DOHH2 (cell line): ENCODE data around the gene OTUD5.
A peak's percentile ranks its signal among the peaks of the same experiment; 100 is the strongest.

ENCODE experiments used
- H3F3A ChIP-seq: fragments of 200-600 bp; sonication (generic), shearing (Covaris generic); 2 replicates; pipeline ENCODE4 v1.6.0; 2016; ENCODE audit warnings: antibody characterized with exemption, mild to moderate bottlenecking; ENCODE audit not compliant: control insufficient read depth, insufficient read depth
- H3K27ac ChIP-seq: fragments of 200-600 bp; sonication (generic); 2 replicates; pipeline ENCODE4 v1.5.1; 2014; ENCODE audit warnings: low read depth, mild to moderate bottlenecking, low read length, moderate library complexity
- H3K27me3 ChIP-seq: fragments of 200-600 bp; sonication (generic); 2 replicates; pipeline ENCODE4 v1.6.1; 2014; ENCODE audit warnings: mild to moderate bottlenecking, low read length, mixed read lengths; ENCODE audit not compliant: control insufficient read depth
- H3K36me3 ChIP-seq: fragments of 200-600 bp; sonication (generic); 2 replicates; pipeline ENCODE4 v1.6.1; 2014; ENCODE audit warnings: mild to moderate bottlenecking, low read length, moderate library complexity, mixed read lengths; ENCODE audit not compliant: control insufficient read depth
- H3K4me1 ChIP-seq: fragments of 200-600 bp; sonication (generic); 2 replicates; pipeline ENCODE4 v1.6.1; 2014; ENCODE audit warnings: mild to moderate bottlenecking, low read length, mixed read lengths; ENCODE audit not compliant: control insufficient read depth
- H3K4me2 ChIP-seq: fragments of 200-600 bp; sonication (generic); 2 replicates; pipeline ENCODE4 v1.6.0; 2014; ENCODE audit warnings: mild to moderate bottlenecking, low read length, moderate library complexity
- H3K4me3 ChIP-seq: fragments of 200-600 bp; sonication (generic); 2 replicates; pipeline ENCODE4 v1.5.1; 2014; ENCODE audit warnings: mild to moderate bottlenecking, low read length, mixed read lengths
- H3K79me2 ChIP-seq: fragments of 200-600 bp; sonication (generic); 2 replicates; pipeline ENCODE4 v1.6.1; 2014; ENCODE audit warnings: mild to moderate bottlenecking, low read length, mixed read lengths; ENCODE audit not compliant: control insufficient read depth
- H3K9me2 ChIP-seq: fragments of 200-600 bp; sonication (generic); replicated peaks from 2 replicates; pipeline ENCODE4 v1.6.1; 2014; ENCODE audit warnings: mild to moderate bottlenecking, low read length, mixed read lengths; ENCODE audit not compliant: control insufficient read depth
- H3K9me3 ChIP-seq: fragments of 200-600 bp; sonication (generic); 2 replicates; pipeline ENCODE4 v1.6.1; 2014; ENCODE audit warnings: antibody characterized with exemption, low read length, mixed read lengths; ENCODE audit not compliant: control insufficient read depth, insufficient read depth
- H4K20me1 ChIP-seq: fragments of 200-600 bp; sonication (generic); 2 replicates; pipeline ENCODE4 v1.6.0; 2014; ENCODE audit warnings: low read depth, mild to moderate bottlenecking, antibody characterized with exemption, low read length, moderate library complexity; ENCODE audit not compliant: control insufficient read depth, insufficient read depth
- EZH2phosphoT487 ChIP-seq: fragments of 200-600 bp; sonication (generic); IDR thresholded peaks from 2 replicates; pipeline ENCODE4 v1.6.1; 2017; ENCODE audit warnings: borderline replicate concordance, mild to moderate bottlenecking, antibody characterized with exemption, low read length, moderate library complexity, mixed read lengths
- TF ChIP-seq, protein P1 (sequence below): fragments of 200-600 bp; sonication (generic); IDR thresholded peaks from one replicate; pipeline ENCODE4 v1.5.1; 2014; ENCODE audit warnings: antibody characterized with exemption, mild to moderate bottlenecking, low read depth, low read length; ENCODE audit not compliant: poor library complexity, severe bottlenecking

The OTUD5 gene

GRCh38 chrX:48899078-48899410 lies 58.4 kb downstream of the OTUD5 start:
- H3K9me2 ChIP-seq, result no peaks in the 10 kb centered on the region
- peaks cover 13% of the 10 kb centered on the region for H3K4me1 ChIP-seq
- TF ChIP-seq, protein P1, sequence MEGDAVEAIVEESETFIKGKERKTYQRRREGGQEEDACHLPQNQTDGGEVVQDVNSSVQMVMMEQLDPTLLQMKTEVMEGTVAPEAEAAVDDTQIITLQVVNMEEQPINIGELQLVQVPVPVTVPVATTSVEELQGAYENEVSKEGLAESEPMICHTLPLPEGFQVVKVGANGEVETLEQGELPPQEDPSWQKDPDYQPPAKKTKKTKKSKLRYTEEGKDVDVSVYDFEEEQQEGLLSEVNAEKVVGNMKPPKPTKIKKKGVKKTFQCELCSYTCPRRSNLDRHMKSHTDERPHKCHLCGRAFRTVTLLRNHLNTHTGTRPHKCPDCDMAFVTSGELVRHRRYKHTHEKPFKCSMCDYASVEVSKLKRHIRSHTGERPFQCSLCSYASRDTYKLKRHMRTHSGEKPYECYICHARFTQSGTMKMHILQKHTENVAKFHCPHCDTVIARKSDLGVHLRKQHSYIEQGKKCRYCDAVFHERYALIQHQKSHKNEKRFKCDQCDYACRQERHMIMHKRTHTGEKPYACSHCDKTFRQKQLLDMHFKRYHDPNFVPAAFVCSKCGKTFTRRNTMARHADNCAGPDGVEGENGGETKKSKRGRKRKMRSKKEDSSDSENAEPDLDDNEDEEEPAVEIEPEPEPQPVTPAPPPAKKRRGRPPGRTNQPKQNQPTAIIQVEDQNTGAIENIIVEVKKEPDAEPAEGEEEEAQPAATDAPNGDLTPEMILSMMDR, result no peak
- TF ChIP-seq EZH2phosphoT487, result no peak
- peaks cover 24% of the 10 kb centered on the region for H3K36me3 ChIP-seq
- no peaks in the 10 kb centered on the region for H3K27me3 ChIP-seq
- H3K4me2 ChIP-seq, result peak overlapping the region; percentile 68
- no peaks in the 10 kb centered on the region for H3K9me3 ChIP-seq
- H3K4me3 ChIP-seq, result peak overlapping the region; percentile 88
- peaks cover 48% of the 10 kb centered on the region for H3K79me2 ChIP-seq
- no peaks in the 10 kb centered on the region for H3F3A ChIP-seq
- H4K20me1 ChIP-seq, result 0 out of 2 replicates have a peak, but pooled peaks cover 3% of the 10 kb centered on the region
- no peak overlapping the region for H3K27ac ChIP-seq

DNA sequence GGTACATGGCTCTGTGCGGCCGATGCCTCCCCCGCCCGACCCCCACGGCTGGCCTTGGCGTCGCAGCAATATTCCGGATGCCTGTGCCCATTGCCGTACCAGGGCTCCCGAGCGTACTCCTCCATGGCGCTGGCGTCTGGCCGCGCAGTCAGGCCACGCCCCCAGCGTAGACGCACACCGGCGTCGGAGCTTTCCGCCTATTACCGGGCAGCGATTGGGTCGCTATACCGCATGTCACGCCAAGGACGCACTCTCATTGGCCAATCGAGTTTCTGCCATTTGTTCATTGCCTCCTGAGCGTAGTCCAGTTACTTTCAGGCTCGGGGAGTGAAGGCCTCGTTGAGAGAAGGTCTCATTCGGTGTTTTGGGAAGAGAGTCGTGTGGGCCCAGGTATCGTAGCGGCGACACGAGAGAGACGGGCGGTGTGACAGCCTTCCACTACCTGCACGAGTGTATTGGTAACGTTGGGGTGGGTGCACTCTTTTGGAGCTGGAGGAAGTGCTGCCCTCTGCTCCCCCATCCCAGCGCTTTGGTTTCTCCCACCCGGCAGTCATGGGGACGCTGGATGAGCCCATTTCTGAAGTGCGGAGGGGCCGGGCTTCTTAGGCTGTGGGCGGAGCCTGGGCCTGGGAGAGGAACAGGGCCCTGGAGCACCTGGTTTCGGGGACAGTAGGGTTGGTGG lies 59.6 kb downstream of the OTUD5 start, which contains the start of the genes PQBP1 and TIMM17B:
TSS of gene PQBP1 (plus strand) at position 306 of the 682 bp plus-strand sequence. CDS start 580 bp downstream, outside the sequence.
TSS of gene TIMM17B (minus strand) at position 144 of the 682 bp plus-strand sequence. CDS start at position 125, 19 bp downstream.
- Histone ChIP-seq H3K4me2 (peak within 1 kb of the TSS; percentile 68), H3K4me3 (peak within 1 kb of the TSS; percentile 88), H3K4me1 (peaks cover 13% of the 10 kb centered on the region), H3K9me2 (no peaks in the 10 kb centered on the region), H3K27me3 (no peaks in the 10 kb centered on the region), H3K27ac (peak within 1 kb of the TSS; percentile 81), H3F3A (no peaks in the 10 kb centered on the region), H4K20me1 (0 out of 2 replicates have a peak, but pooled peaks cover 3% of the 10 kb centered on the region), H3K36me3 (peaks cover 20% of the 10 kb centered on the region), H3K79me2 (peaks cover 48% of the 10 kb centered on the region), H3K9me3 (no peaks in the 10 kb centered on the region)
- TF ChIP-seq EZH2phosphoT487, result no peak
- TF ChIP-seq, protein P1, result no peak

DNA sequence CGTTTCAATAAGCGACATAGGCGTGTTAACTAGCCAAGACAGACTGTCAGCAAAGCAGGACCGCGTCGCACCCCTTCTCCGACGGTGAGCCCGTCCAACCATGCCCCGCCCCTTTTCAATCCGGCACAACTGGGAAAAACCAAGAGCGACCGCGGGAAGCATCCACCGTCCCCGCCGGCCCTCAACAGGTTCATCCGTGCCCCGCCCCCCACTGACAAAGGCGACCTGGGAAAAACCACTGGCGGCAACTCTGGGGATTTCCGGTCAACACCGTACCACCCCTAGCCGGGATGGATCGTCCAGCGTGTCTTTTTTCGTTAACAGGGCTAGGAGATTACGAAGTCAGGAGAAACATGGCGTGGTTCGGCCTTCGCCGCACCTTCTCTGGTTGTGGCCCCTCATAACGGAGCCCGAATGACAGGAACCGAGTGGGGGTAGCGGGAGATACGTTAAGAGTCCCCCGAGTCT lies 60.2 kb downstream of the OTUD5 start:
- Histone ChIP-seq H3K79me2 (peaks cover 48% of the 10 kb centered on the region), H3K4me1 (peaks cover 14% of the 10 kb centered on the region), H3K4me3 (peak overlapping the region; percentile 88), H3K9me3 (no peaks in the 10 kb centered on the region), H4K20me1 (0 out of 2 replicates have a peak, but pooled peaks cover 3% of the 10 kb centered on the region), H3K36me3 (peaks cover 16% of the 10 kb centered on the region), H3K9me2 (no peaks in the 10 kb centered on the region), H3K27me3 (no peaks in the 10 kb centered on the region), H3F3A (no peaks in the 10 kb centered on the region), H3K4me2 (peak overlapping the region; percentile 56), H3K27ac (peak overlapping the region; percentile 81)
- TF ChIP-seq, protein P1, result no peak
- no peak for TF ChIP-seq EZH2phosphoT487
